Neutrophil (primary cell): ENCODE measurements around the gene KRTAP5-7.
"Not testable (repeated sequence)": the region's sequence is repeated elsewhere in the genome, so short reads cannot be mapped to it uniquely, and the experiment has no call there.

Source experiments
- H3K27ac ChIP-seq: fragments of 200-600 bp; sonication (generic); 2 replicates; pipeline ENCODE4 v1.5.1; 2016; ENCODE audit warnings: mild to moderate bottlenecking, moderate library complexity
- H3K27me3 ChIP-seq: fragments of 200-600 bp; sonication (generic); 2 replicates; pipeline ENCODE4 v1.6.0; 2016; ENCODE audit warnings: mild to moderate bottlenecking
- H3K36me3 ChIP-seq: fragments of 200-600 bp; sonication (generic); 2 replicates; pipeline ENCODE4 v1.5.1; 2017
- H3K4me1 ChIP-seq, 2 experiments: fragments of 200-600 bp in 1 of 2; sonication (generic) in 1 of 2; 1 replicate in 1 of 2; 2 replicates in 1 of 2; pipeline versions ENCODE4 v1.5.1 to v1.6.1; 2013 to 2016; ENCODE audit warnings: low read depth in 1 of 2, low read length in 1 of 2, mild to moderate bottlenecking in 1 of 2, moderate library complexity in 1 of 2; ENCODE audit not compliant: control insufficient read depth in 1 of 2, insufficient read depth in 1 of 2
- H3K4me3 ChIP-seq, 2 experiments: fragments of 200-600 bp in 1 of 2; sonication (generic) in 1 of 2; 1 replicate in 1 of 2; 2 replicates in 1 of 2; pipeline ENCODE4 v1.5.1; 2013 to 2016; ENCODE audit warnings: low read depth in 1 of 2, low read length in 1 of 2, mild to moderate bottlenecking in 1 of 2, moderate library complexity in 1 of 2
- H3K9me3 ChIP-seq: fragments of 200-600 bp; sonication (generic); 2 replicates; pipeline ENCODE4 v1.5.1; 2016
- TF ChIP-seq, protein P1 (sequence below): fragments of 200-600 bp; sonication (generic); IDR thresholded peaks from 2 replicates; pipeline ENCODE4 v1.5.1; 2016; ENCODE audit warnings: antibody characterized with exemption

KRTAP5-7 gene, protein sequence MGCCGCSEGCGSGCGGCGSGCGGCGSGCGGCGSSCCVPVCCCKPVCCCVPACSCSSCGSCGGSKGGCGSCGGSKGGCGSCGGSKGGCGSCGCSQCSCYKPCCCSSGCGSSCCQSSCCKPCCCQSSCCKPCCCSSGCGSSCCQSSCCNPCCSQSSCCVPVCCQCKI

DNA sequence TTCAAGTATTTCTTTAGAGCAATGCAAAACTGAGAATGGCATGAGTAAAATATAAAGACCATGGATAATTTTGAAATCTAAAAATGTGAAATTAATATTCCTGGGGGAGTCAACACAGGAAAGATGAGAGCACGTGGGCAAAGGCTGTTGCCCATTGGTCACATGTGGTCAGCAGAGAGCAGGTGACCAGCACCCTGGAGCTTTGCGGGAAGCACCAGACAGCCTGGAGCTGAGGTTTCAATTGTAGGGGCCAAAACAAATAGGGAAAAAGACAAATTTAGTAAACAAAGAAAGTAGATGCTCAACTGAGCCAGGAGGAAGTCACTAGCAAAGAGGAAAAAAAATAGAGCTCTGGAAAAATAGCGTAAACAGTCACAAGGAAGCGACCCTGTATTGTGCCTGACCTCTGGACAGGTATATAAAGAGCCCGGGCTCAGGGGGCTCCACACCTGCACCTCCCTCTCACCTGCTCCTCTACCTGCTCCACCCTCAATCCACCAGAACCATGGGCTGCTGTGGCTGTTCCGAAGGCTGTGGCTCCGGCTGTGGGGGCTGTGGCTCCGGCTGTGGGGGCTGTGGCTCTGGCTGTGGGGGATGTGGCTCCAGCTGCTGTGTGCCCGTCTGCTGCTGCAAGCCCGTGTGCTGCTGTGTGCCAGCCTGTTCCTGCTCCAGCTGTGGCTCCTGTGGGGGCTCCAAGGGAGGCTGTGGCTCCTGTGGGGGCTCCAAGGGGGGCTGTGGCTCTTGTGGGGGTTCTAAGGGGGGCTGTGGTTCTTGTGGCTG is at the start of gene KRTAP5-7:
TSS of gene KRTAP5-7 (plus strand) at position 472 of the 780 bp plus-strand sequence. CDS start at position 506, 34 bp downstream.
- H3K9me3 ChIP-seq, H3K27me3 ChIP-seq, H3K4me3 ChIP-seq, H3K27ac ChIP-seq, H3K36me3 ChIP-seq, H3K4me1 ChIP-seq: not testable (repeated sequence)

DNA sequence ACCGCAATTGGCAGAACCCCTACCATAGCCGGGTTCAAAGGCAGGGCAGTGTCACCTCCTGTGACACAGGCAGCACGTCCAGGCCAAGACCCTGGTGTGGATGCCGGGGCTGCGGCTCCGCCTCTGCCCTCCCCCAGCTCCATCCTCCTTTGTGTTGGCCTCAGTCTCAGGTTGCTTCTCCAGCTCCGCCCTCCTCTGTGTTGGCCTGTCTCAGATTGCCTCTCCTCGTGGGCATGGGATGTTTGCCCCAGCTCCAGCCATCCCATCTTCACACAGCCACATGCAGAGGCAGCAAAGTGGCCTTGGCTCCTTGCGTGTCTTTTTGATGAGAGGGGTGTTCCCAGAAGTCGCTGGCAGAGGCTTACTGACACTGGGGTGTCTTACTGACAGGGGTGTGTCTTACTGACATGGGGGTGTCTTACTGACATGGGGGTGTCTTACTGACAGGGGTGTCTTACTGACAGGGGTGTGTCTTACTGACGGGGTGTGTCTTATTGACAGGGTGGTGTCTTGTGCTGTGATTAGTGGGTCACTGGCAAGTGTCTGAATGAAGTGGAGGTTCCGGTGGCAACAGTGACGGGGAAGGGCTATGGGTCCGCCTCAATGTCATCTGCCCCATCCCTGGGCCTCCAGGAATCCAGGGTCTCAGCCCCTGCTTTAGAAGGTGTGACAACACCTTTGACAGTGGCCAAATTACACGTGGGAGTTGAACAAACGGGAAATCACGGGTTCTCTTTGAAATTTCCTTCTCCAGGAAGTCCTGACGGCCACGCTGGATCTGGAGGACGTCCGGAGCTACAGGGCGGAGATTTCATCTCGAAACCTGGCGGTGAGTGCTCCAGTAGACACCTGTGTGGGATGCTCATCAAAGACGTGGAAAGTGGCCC is 49.2 kb upstream of the KRTAP5-7 start:
- Histone ChIP-seq H3K27me3 (no peaks in the 10 kb centered on the region), H3K27ac (peak overlapping the region; percentile 43), H3K4me3 (no peak overlapping the region), H3K9me3 (no peaks in the 10 kb centered on the region), H3K36me3 (peaks cover 100% of the 10 kb centered on the region), H3K4me1 (peaks cover 7 to 18% of the 10 kb centered on the region in 2 experiments)
- TF ChIP-seq, protein P1, sequence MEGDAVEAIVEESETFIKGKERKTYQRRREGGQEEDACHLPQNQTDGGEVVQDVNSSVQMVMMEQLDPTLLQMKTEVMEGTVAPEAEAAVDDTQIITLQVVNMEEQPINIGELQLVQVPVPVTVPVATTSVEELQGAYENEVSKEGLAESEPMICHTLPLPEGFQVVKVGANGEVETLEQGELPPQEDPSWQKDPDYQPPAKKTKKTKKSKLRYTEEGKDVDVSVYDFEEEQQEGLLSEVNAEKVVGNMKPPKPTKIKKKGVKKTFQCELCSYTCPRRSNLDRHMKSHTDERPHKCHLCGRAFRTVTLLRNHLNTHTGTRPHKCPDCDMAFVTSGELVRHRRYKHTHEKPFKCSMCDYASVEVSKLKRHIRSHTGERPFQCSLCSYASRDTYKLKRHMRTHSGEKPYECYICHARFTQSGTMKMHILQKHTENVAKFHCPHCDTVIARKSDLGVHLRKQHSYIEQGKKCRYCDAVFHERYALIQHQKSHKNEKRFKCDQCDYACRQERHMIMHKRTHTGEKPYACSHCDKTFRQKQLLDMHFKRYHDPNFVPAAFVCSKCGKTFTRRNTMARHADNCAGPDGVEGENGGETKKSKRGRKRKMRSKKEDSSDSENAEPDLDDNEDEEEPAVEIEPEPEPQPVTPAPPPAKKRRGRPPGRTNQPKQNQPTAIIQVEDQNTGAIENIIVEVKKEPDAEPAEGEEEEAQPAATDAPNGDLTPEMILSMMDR = no peak

DNA sequence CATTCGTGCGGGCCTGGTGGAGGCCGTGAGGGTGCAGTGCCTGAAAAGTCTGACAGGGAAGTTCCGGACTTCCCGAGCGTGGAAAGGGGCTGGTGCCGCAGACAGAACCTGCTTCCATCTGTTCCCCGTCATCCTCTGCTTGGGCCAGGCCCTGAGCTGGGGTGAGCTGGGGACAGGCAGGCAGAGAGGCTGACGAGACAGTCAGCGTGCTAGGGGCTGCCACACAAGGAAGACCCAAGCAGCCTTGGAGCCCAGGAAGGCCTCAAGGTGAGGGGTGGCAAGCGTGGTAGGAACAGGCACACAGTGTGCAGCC is 48.6 kb upstream of the KRTAP5-7 start:
- H3K27ac ChIP-seq = peak overlapping the region; percentile 43
- TF ChIP-seq, protein P1 = no peak
- no peaks in the 10 kb centered on the region for H3K9me3 ChIP-seq
- peaks cover 7 to 18% of the 10 kb centered on the region in 2 experiments for H3K4me1 ChIP-seq
- no peak overlapping the region for H3K4me3 ChIP-seq
- no peaks in the 10 kb centered on the region for H3K27me3 ChIP-seq
- peaks cover 100% of the 10 kb centered on the region for H3K36me3 ChIP-seq

DNA sequence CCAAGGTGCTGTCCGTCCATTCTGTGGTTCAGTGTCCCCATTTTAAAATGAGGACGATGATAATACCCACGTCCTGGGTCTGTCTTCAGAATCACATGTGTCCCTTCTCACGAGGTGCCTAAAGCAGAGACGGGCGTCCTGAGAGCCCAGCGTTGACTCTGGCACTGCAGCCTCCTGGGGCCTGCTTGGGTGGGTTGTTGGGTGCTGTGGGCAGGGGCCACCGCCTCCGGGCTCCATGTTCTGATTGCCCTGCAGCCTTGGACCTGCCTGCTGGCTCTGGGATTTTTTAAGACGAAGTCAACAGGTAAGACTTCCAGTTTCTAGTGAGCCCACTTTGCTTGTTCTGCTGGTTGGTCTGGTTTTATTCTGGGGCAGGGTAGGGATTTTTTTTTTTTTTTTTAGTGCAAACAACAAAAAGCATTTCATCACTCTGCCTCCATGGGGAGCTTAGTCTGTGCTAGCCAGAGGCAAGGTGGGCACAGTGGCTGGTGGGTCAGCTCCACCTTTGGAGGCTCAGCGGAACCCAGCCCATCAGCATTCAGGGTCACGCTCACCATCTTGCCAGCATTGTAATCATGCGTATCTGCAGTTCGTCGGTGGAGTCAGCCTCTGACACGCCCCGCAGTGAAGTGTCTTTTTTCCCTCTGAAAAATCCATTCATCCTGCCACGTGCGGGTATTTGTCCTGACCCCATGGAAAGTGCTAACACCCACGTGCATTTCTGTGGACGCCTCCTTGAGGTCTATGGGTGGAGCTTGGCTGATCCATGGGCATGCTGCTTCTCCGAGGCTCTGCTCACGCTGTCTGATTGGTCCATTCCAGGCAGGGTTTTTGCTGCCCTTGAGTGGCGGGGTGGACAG is 45.7 kb upstream of the KRTAP5-7 start:
- Histone ChIP-seq H3K9me3 (no peaks in the 10 kb centered on the region), H3K27me3 (no peaks in the 10 kb centered on the region), H3K4me3 (no peak overlapping the region), H3K27ac (no peak overlapping the region), H3K4me1 (peaks cover 7 to 14% of the 10 kb centered on the region in 2 experiments), H3K36me3 (peaks cover 100% of the 10 kb centered on the region)
- TF ChIP-seq, protein P1 = no peak

DNA sequence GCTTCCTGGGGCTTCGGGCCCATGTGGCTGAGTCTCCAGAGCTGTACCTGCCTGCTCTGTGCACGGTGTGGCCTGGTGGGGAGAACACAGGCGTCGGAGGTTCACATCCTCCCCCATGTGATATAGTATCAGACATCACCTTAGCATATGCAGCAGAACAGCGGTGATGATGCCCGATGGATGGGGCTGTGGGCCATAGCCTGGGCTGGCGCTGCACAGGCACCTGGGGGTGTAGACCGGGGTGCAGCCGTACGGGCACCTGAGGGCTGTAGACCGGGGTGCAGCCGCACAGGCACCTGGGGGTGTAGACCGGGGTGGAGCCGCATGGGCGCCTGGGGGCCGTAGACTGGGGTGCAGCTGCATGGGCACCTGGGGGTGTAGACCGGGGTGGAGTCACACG is 44.9 kb upstream of the KRTAP5-7 start:
- H3K4me3 ChIP-seq = no peak overlapping the region
- TF ChIP-seq, protein P1 = no peak
- peaks cover 98% of the 10 kb centered on the region for H3K36me3 ChIP-seq
- H3K27me3 ChIP-seq = no peaks in the 10 kb centered on the region
- no peak overlapping the region for H3K27ac ChIP-seq
- peaks cover 7 to 14% of the 10 kb centered on the region in 2 experiments for H3K4me1 ChIP-seq
- no peaks in the 10 kb centered on the region for H3K9me3 ChIP-seq
